CD14-positive monocyte (primary cell): Measurements from ENCODE around the gene UBE3C. TPM values are rescaled to one million over a fixed set of nuclear protein-coding genes. Genes with fewer than 3 reads are reported as not detected.

Experiments used
- DNase-seq, 3 donors: peaks; one replicate each; pipeline ENCODE4 v3.0.0-alpha.2; 2011 to 2022
- H2AFZ ChIP-seq: 2 replicates; pipeline ENCODE4 v1.6.0; 2012; ENCODE audit warnings: mild to moderate bottlenecking, low read depth, low read length, inconsistent platforms; ENCODE audit not compliant: insufficient read depth, poor library complexity, severe bottlenecking
- H3K27ac ChIP-seq, 2 donors: 1 replicate in 1 of 2; 2 replicates in 1 of 2; pipeline ENCODE4 v1.5.1; 2012 to 2013; ENCODE audit warnings: low read length in 2 of 2, control low read depth in 1 of 2, inconsistent platforms in 1 of 2, low read depth in 1 of 2, mild to moderate bottlenecking in 1 of 2
- H3K27me3 ChIP-seq, 2 donors: one replicate each; pipeline versions ENCODE4 v1.6.0 to v1.6.1; 2011 to 2013; ENCODE audit warnings: low read length in 2 of 2; ENCODE audit not compliant: control insufficient read depth in 2 of 2, insufficient read depth in 2 of 2
- H3K36me3 ChIP-seq, 2 donors: replicated peaks in 1 of 2; 1 replicate in 1 of 2; 2 replicates in 1 of 2; pipeline versions ENCODE4 v1.5.1 to v1.6.1; 2012 to 2013; ENCODE audit warnings: low read length in 2 of 2, control low read depth in 1 of 2, inconsistent platforms in 1 of 2, mild to moderate bottlenecking in 1 of 2; ENCODE audit not compliant: insufficient read depth in 2 of 2, control insufficient read depth in 1 of 2
- H3K4me1 ChIP-seq, 2 donors: 1 replicate in 1 of 2; 2 replicates in 1 of 2; pipeline versions ENCODE4 v1.5.1 to v1.6.1; 2012 to 2013; ENCODE audit warnings: low read length in 2 of 2, control low read depth in 1 of 2, inconsistent platforms in 1 of 2, mild to moderate bottlenecking in 1 of 2, moderate library complexity in 1 of 2; ENCODE audit not compliant: insufficient read depth in 2 of 2, control insufficient read depth in 1 of 2
- H3K4me2 ChIP-seq: replicated peaks from 2 replicates; pipeline ENCODE3; 2012; ENCODE audit warnings: low read length, moderate library complexity, mild to moderate bottlenecking; ENCODE audit not compliant: poor library complexity, severe bottlenecking; ENCODE audit errors: extremely low read depth
- H3K4me3 ChIP-seq, 3 experiments: fragments of 200-600 bp in 1 of 3; sonication (generic) in 1 of 3; replicated peaks in 1 of 3; 1 replicate in 2 of 3; 2 replicates in 1 of 3; pipeline ENCODE4 v1.5.1; 2011 to 2013; ENCODE audit warnings: low read length in 3 of 3, mild to moderate bottlenecking in 3 of 3, control low read depth in 2 of 3, low read depth in 2 of 3, inconsistent platforms in 1 of 3, moderate library complexity in 1 of 3
- H3K79me2 ChIP-seq: 2 replicates; pipeline ENCODE4 v1.6.0; 2012; ENCODE audit warnings: mild to moderate bottlenecking, control low read depth, inconsistent platforms, low read length, moderate library complexity; ENCODE audit not compliant: insufficient read depth
- H3K9ac ChIP-seq: 2 replicates; pipeline ENCODE4 v1.6.0; 2017; ENCODE audit warnings: low read length, mild to moderate bottlenecking; ENCODE audit not compliant: insufficient read depth, poor library complexity, severe bottlenecking
- H3K9me3 ChIP-seq, 2 donors: replicated peaks in 1 of 2; 1 replicate in 1 of 2; 2 replicates in 1 of 2; pipeline versions ENCODE4 v1.5.1 to v1.6.1; 2012 to 2013; ENCODE audit warnings: low read length in 2 of 2, control low read depth in 1 of 2; ENCODE audit not compliant: control insufficient read depth in 1 of 2, insufficient read depth in 1 of 2
- H4K20me1 ChIP-seq: 2 replicates; pipeline ENCODE4 v1.6.0; 2012; ENCODE audit warnings: mild to moderate bottlenecking, low read length, control low read depth, moderate library complexity; ENCODE audit not compliant: insufficient read depth
- H3K27ac Mint-ChIP-seq, 7 donors: one replicate each; pipeline ENCODE4 v1.8.0; 2020; ENCODE audit warnings: mild to moderate bottlenecking in 7 of 7, mixed read lengths in 7 of 7, moderate library complexity in 6 of 7, inconsistent platforms in 2 of 7
- H3K27me3 Mint-ChIP-seq, 3 donors: one replicate each; pipeline ENCODE4 v1.8.0; 2021 to 2022; ENCODE audit warnings: low read depth in 3 of 3, mild to moderate bottlenecking in 3 of 3, mixed read lengths in 3 of 3, moderate library complexity in 3 of 3, inconsistent platforms in 1 of 3
- H3K36me3 Mint-ChIP-seq, 2 donors: one replicate each; pipeline ENCODE4 v1.8.0; 2020; ENCODE audit warnings: mixed read lengths in 2 of 2, inconsistent platforms in 1 of 2, mild to moderate bottlenecking in 1 of 2
- H3K4me1 Mint-ChIP-seq: one replicate; pipeline ENCODE4 v1.8.0; 2020; ENCODE audit warnings: mild to moderate bottlenecking, mixed read lengths
- H3K4me3 Mint-ChIP-seq, 2 donors: one replicate each; pipeline ENCODE4 v1.8.0; 2020; ENCODE audit warnings: mild to moderate bottlenecking in 2 of 2, mixed read lengths in 2 of 2, moderate library complexity in 1 of 2
- H3K9me3 Mint-ChIP-seq, 7 donors: one replicate each; pipeline ENCODE4 v1.8.0; 2020 to 2022; ENCODE audit warnings: mixed read lengths in 7 of 7, mild to moderate bottlenecking in 6 of 7, moderate library complexity in 6 of 7, inconsistent platforms in 2 of 7
- CTCF ChIP-seq: fragments of 200-600 bp; IDR thresholded peaks from one replicate; pipeline ENCODE4 v1.8.0; 2022; ENCODE audit warnings: antibody characterized with exemption, mild to moderate bottlenecking
- WGBS: methylation state at CpG from one replicate; pipeline ENCODE4 v1.1.5; 2013; ENCODE audit warnings: missing lambda C conversion rate; ENCODE audit not compliant: insufficient coverage; 5-methylcytosine and 5-hydroxymethylcytosine counted together
- intact Hi-C, 2 donors: fragments of 100-400 bp; cut with micrococcal nuclease; formaldehyde crosslinking; loops; one replicate each; pipeline versions ENCODE4 v1.15.0 to v1.15.1; 2023
- polyA plus RNA-seq, 3 donors: library from polyadenylated mRNA; depleted of rRNA in 1 of 3; unstranded in 2 of 3; stranded (reverse) in 1 of 3; fragments of 300-500 nt in 2 of 3; fragments of >200 nt in 1 of 3; fragmentation: Illumina TruSeq in 2 of 3; gene quantifications; 1 replicate in 2 of 3; 2 replicates in 1 of 3; pipeline ENCODE4 v1.2.3, GENCODE V29; 2012 to 2021

UBE3C gene
- polyA plus RNA-seq, 3 donors = 19.5 to 34.5 (median 24.3) TPM

- H3K4me3 ChIP-seq = no peak overlapping the region
- H3K27ac Mint-ChIP-seq = peak overlapping the region in 2 of 7 donors; percentile 42 to 53
- no peaks in the 10 kb centered on the region for H3K4me1 ChIP-seq
- H3K9me3 ChIP-seq = no peaks in the 10 kb centered on the region
- H3K27me3 Mint-ChIP-seq = peaks cover 0 to 3% (median 1%) of the 10 kb centered on the region in 3 donors
- intact Hi-C loops = no loop called here
- H3K4me1 Mint-ChIP-seq = peaks cover 2% of the 10 kb centered on the region
- H3K4me2 ChIP-seq = no peak overlapping the region
- H2AFZ ChIP-seq = no peak overlapping the region
- no peaks in the 10 kb centered on the region for H3K36me3 ChIP-seq
- TF ChIP-seq CTCF = no peak
- peaks cover 0 to 4% (median 0%) of the 10 kb centered on the region in 7 donors for H3K9me3 Mint-ChIP-seq
- no peaks in the 10 kb centered on the region for H3K27me3 ChIP-seq
- no peaks in the 10 kb centered on the region for H3K79me2 ChIP-seq
- H3K36me3 Mint-ChIP-seq = no peaks in the 10 kb centered on the region
- DNase-seq = no peak
- no peaks in the 10 kb centered on the region for H4K20me1 ChIP-seq
- H3K27ac ChIP-seq = no peak overlapping the region
- no peak overlapping the region for H3K9ac ChIP-seq
- 98% methylated on average over 7 of the region's 10 CpGs for WGBS
- H3K4me3 Mint-ChIP-seq = no peak overlapping the region
Observed at GRCh38 chr7:157309988-157310668, 171.4 kb downstream of the UBE3C start.

- Mint-ChIP-seq H3K27ac (peak overlapping the region in 2 of 7 donors; percentile 18 to 63), H3K4me1 (peaks cover 2% of the 10 kb centered on the region), H3K9me3 (peaks cover 0 to 4% (median 0%) of the 10 kb centered on the region in 7 donors), H3K27me3 (peaks cover 0 to 3% (median 1%) of the 10 kb centered on the region in 3 donors), H3K36me3 (no peaks in the 10 kb centered on the region), H3K4me3 (no peak overlapping the region)
- no peak for DNase-seq
- no peak for TF ChIP-seq CTCF
- Histone ChIP-seq H2AFZ (no peak overlapping the region), H3K4me2 (no peak overlapping the region), H3K36me3 (no peaks in the 10 kb centered on the region), H3K9ac (no peak overlapping the region), H3K4me3 (no peak overlapping the region), H3K79me2 (no peaks in the 10 kb centered on the region), H3K4me1 (no peaks in the 10 kb centered on the region), H4K20me1 (no peaks in the 10 kb centered on the region), H3K27me3 (no peaks in the 10 kb centered on the region), H3K9me3 (no peaks in the 10 kb centered on the region), H3K27ac (no peak overlapping the region)
- intact Hi-C loops = no loop called here
- 100% methylated on average over 3 of the region's 7 CpGs for whole genome bisulfite sequencing
Observed at GRCh38 chr7:157310676-157311185, 172.0 kb downstream of the UBE3C start.
